ENCODE data around the gene FTO.
"Not testable (repeated sequence)": the region's sequence is repeated elsewhere in the genome, so short reads cannot be mapped to it uniquely, and the experiment has no call there.

FTO gene

DNA sequence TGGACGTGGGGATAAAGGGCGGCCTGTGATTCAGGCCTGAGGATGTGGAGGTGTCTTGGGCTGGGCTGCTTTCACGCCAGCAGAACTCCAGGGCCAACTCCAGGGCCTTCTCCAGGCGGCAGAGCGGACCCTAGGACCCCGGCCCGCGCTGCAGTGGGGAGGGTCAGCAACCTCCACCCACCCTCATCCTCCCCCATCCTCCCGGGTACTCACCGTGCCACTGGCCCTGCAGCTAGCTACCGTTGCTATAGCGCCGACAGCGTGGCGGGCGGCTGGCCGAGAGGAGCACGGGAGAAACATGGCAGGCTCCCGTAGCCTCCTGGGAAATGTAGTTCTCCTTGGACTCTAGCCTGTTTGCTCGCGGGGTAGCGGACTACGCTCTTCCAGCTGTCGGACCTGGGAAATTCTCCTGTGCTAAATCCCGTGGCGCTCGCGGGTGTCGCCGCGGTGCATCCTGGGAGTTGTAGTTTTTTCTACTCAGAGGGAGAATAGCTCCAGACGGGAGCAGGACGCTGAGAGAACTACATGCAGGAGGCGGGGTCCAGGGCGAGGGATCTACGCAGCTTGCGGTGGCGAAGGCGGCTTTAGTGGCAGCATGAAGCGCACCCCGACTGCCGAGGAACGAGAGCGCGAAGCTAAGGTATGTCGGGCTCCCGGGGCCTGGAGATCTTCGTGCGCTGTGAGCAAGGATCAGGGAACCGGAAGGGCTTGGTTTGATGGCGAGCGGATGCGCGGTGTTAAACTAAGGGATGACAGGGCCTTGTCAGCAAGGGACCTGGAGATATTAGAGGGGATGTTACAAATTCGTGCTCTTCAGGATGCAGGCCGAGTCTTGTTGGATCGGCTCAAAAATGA lies at the start of gene FTO, which contains the start of gene RPGRIP1L:
TSS of gene FTO (plus strand) at position 567 of the 855 bp plus-strand sequence.
TSS of gene RPGRIP1L (minus strand) at position 270 of the 855 bp plus-strand sequence. CDS start 3,136 bp downstream, outside the sequence.
- peak; percentile 98 for FAIRE-seq

DNA sequence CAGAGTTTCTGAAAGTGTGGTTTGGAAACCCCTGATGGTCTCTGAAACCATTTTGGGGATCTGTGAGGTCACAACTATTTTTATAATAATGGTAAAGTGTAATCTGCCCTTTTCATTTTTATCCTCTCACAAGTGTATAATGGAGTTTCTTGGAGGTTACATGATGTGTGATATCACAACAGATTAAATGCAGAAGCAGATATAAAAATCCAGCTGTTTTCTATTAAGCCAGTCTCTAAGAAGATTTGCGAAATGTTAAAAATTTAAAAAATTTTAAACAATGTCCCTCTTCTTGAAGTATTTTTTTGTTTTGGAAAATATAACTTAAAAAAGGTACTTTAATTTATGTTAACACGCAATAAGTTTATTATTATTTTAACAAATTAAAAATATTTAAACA lies 49.0 kb upstream of the FTO start:
- peak; percentile 86 for FAIRE-seq

DNA sequence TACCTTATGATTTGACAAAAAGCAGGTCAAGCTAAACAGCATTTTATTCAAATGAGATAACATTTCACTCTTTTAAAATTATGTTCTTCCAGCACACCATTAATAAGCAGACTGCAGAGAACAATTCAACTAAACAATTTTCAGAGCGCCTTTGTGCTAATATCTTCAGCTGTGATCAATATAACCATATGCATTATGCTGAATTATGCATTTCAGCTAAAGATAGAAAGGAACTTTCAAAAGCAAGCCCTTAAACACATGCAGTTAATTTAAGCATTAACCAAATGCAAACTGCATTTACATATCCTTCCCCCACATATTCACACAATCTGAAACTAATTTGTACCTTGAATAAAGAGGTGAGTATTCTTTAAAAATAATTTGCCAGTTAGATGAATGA lies 41.9 kb upstream of the FTO start:
- no peak for FAIRE-seq

DNA sequence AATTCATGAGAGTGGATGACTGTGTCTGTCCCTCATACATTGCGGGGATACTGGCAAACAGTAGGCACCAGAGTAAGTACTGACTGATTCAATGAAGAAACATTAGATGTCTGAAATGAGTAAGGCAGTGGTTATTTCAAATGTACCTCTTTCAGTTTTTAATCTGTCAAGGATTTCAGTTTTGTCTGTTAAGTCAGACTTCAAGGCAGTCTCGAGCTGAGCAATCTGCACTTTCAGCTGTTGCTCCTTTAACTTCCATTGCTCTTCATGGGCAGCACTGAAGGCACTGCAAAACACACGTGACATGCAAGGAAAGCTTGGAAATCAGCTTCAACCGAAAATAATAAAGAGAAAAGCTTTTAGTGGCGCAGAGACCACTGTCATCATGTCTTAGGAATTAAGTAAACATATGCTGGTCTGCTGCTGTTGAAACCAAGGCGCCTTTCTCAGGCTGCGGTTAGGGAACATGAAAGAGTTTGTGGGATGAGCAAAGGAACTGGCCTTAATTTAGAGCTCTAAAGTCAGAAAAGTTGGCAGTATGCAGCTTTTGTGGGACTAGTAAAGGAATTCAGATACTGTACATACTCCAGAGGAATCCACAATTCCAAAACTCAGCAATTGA lies 39.1 kb upstream of the FTO start:
- no peak for FAIRE-seq

DNA sequence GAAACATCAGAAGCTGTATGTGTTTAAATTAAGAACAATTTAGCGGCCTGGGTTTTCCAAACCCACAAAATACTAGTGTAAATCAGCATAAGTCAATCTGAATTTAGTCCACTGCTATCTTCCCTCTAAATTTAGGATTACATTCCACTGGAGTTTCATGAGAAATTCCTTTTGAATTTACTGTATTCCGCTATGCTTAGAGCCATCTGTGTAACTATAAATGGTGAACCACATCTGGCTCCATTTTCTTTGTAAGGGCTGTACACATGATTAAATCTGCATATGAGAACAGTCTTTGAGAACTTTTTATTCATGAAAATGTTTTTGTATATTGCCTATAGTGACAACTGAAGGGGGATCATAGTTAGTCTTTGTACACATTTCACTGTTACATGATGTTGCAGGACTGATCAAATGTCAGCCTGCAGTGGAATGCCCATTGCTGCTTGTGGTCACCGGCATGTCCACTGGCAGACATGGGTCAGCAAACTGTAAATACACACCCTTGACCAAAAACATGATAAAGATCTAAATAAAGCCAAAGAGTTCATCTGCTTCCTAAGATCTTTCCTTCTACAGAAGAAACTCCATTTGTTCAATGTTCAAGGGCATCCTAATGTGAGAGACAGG lies 37.1 kb upstream of the FTO start:
- FAIRE-seq, result no peak

DNA sequence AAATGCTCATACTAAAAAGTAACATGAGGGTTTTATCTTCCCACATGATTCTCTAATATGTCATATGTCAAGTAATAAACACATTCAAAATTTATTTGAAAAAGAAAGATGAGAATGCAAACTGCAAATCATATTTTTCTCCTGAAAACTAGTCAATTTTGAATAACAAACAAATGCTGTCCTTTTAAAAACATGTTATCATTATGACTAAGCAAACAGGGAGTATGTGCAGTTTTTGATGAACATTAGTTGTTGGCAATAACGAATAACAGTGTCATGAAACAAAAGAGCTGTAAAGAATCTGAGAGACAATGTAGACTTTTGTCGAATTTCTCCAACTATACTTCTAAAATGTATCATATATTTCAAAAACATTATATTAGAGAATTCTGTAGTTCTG lies 35.1 kb upstream of the FTO start:
- FAIRE-seq, result no peak

DNA sequence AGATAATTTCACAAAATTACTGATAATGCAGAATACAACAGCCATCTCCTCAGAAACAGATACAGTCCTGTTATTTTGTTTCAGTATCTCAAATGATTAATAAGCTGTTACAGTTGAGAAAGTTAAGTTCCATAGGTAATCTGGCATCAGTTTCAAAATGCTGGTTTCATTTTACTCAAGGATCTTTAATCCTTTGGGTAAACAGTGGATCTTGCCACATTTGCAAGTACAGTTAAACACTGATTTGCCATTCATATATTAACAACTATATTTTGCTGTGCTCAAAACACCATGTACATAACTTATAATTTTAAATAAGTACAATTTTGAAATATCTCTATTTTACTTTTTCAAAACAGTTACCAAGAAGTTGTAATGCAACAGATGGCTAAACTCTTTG lies 31.5 kb upstream of the FTO start:
- FAIRE-seq, result no peak

DNA sequence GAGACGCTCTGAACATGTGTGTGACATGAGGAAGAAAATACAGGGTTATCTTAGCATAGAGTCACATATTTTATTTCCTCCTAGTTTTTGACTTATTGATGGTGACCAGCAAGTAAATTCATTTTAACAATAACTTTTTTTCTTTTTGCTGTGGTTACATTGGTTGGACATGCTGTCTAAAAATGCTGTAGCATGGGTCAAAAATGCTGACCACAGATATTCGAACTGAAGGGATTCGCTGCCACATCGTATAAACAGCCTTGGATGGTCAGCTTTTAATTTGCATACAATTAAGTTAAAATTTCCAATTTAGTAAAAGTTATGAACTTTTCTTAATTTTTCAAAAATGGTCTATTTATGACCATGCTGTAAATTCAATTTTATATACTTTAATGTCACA lies 30.8 kb upstream of the FTO start:
- FAIRE-seq, result no peak

DNA sequence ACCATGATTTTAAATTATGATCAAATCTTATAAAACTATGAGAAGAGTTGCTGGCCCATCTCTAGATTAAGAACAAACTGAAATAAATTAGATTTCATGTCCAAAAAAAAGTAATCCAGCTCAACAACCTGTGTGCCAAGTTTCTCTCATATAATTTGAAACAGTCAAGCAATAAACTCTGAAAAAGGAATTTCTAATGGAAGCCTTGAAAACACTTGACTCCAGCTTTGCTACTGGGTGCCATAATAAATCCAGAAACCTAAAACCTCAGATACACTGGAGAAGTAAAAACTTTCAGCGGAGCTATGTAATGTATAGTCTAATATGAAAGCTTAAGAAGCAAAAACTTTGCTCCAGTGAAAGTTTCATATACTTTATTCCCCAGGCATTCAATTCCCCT lies 25.8 kb upstream of the FTO start:
- no peak for FAIRE-seq

DNA sequence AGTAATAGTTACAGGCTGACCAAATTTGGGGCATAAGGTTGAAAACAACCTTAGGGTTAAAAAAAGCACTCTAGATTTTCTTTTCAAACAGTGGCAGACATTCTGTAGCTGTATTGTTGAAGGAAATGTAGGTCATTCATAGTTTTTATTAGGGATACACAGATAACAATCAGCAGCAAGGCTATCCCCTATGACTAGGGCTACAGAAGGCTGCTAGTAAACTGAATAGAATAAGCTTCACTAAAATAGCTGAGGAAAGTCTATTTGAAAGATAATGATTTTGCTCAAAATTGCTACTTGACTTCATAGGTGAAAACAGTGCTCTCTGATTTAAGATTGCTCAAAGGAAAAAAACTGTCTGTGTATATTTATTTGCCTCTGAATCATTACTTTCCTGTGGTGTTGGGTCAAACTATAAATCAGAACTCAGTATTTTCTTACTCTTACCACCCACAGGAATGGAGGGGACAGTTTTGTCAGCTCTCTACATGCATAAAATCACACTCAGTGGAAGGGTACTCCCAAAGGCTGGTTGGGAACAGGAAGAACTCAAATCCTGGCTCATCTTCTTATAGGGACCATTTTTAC lies 25.1 kb upstream of the FTO start:
- no peak for FAIRE-seq

DNA sequence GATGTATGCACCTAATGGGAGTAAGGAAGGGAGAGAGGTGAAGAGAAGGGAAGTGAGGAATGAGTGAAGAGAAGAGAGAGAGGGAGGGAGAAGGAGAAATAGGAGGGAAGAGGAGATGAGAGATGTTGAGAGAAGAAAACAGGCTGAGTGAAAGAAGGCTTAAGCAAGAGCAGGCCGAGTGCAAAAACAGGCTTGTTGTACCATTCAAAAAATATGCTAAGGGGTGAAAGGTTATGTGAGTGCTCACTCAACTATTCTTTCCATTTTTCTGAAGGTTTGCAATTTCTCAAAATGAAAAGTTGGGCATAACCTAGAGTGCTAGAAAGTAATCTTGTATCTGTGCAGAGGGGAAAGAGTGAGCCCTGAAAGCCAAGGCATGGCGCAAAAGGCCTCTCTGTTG lies 23.2 kb upstream of the FTO start:
- FAIRE-seq, result no peak

DNA sequence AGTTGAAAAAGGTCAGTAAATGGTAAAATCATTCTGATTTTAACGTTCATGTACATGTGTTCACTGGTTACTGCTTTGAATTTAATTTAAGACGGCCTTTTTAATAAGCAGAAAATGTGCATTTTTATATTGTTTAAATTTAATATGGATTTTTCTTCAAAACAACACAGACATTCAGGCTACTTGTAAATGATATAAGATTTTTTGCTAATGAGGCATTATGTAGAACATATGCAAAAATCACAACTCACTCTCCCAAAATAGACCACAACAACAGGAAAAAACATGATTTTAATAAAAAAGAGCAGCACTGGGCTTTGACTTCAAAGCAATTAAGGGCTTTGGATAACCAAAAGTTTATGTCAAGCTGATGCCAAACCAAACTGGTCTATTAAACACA lies 22.6 kb upstream of the FTO start:
- no peak for FAIRE-seq

DNA sequence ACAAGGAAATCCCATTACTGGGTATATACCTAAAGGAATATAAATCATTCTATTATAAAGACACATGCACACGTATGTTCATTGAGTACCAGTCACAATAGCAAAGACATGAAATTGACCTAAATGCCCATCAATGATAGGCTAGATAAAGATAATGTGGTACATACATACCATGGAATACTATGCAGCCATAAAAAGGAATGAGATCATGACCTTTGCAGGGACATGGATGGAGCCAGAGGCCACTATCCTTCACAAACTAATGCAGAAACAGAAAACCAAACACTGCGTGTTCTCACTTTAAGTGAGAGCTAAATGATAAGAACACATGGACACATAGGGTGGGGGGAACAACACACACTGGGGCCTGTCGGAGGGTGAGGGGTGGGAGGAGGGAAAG lies 18.6 kb upstream of the FTO start:
- FAIRE-seq, result not testable (repeated sequence)

DNA sequence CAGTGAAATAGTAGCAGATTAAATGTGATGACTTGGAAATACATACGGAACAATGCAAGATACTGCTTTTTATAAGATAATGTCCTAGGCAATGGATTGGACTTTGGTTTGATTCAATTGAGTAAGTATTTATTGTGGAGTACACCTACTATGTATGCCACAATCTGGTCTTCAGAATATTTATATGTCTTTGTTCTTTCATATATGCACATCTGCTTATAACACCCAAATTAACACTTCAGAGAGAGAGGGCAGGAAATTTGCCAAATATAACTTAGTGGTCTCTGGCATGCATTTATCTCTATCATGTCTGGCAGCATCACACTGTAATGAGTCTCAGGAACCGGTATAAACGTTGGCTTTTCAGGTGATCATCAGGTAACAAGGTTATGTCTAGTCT lies 17.2 kb upstream of the FTO start:
- no peak for FAIRE-seq

DNA sequence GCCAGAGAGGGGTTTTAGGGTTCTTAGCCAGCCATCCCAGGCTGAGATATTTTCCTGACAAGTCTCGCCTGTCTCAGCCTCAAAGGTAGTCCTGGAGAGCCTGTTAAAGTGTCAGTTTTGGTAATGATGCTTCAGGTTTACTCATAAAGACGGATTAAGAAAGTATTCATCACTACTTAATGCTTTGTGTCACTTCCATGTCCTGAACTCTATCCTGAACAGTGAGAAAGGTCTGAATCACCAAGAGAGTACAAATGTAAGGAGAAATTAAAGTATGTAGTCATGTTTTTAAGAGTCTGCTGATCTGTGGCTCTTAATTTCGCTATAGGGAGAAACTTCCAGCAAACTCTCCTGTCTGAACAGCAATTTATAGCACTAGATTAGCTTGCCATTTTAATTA lies 14.3 kb upstream of the FTO start:
- FAIRE-seq, result no peak

DNA sequence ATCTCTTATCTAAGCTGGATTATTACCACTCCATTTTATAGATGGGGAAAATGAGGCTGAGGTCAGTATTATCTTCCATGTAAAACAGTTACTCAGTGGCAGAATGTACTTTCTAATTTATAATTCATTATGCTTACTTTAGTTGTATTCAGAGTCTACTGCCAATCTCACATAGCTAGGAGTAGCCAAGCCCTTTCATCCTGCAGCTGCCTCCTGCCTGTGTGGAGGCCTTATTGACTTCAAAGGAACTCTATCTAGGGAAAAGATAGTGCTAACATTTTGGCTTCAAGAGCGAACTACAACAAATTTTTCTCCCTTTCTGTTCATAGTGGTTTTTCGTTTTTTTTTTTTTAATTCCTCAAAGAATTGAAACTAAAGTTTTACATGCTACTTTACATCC lies 13.2 kb upstream of the FTO start:
- no peak for FAIRE-seq

DNA sequence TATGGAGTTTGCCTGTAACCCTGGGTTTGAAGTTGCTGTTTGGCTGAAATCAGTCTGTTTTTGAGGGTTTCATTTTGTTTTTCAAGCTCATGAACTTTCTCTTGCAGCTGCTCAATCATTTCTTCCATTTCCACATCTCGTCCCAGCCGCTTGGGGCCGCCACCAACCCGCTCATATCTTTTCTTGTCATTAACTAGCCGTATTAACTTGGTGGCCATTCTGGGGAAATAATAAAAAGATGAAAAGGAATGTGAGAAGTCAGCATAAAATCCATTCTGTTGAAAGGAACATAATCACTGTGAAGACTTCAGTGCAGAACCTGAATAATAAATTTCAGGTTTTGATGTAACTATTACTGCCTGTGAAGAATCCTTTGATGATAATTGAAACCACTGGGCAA lies 11.8 kb upstream of the FTO start:
- FAIRE-seq, result no peak

DNA sequence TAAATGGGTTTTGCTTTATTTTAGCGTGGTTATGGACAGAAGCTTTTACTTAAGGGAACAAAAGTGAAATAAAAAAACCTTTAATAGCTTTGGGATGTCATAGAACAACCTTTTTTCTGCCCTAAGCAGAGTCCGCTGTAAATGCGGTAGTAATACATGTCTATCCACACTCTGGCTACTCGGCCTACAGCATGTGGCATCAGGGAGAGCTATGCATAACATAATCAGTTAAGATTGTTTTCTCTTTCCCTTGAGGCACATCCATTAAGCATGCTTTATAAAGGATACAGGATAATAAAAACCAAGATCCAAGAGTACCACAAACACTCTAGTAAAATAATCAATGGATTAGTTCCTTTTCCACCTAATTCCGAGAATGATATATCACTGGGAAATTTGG lies 10.6 kb upstream of the FTO start:
- no peak for FAIRE-seq

DNA sequence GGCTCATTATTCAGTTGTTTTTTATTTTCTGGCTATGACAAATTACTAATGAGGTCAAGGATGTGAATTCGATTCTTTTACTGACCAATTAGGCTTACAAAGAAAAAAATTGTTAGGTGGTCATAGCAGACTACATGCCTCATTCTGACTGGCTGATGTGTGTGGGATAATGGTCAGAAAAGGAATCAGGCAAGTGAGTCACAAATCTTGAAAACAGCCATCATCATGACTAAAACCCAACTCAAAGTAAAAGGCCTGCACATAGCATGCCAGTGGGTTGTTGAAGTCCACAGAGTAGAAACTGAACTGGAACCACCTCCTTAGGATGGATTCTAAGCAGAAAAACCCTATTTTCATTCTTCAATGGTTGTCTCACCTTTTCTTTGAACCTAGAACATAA lies 8.9 kb upstream of the FTO start:
- no peak for FAIRE-seq

DNA sequence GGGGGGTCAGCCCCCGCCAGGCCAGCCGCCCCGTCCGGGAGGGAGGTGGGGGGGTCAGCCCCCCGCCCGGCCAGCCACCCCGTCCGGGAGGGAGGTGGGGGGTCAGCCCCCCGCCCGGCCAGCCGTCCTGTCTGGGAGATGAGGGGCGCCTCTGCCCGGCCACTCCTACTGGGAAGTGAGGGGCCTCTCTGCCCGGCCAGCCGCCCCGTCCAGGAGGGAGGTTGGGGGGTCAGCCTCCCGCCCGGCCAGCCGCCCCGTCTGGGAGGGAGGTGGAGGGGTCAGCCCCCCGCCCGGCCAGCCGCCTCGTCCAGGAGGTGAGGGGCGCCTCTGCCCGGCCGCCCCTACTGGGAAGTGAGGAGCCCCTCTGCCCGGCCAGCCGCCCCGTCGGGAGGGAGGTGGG lies 5.7 kb upstream of the FTO start:
- FAIRE-seq, result not testable (repeated sequence)

DNA sequence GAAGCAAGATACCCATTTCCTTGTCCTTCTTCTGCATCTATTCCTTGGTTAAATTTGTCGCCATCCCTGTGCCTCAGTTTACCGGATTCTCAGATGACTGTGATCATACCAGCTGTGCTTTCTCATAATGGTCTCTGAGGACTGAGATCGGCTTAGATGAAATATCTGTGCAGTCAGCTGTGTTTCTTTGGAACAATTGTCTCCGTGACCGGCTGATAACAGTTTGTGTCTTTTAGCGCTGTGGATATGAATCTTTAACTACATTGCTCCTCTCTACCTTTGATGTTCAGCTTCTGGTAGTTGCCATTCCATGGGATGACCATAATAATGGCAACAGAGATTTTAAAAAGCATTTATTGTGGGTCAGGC lies 473 bp downstream of the FTO start:
- FAIRE-seq, result no peak

DNA sequence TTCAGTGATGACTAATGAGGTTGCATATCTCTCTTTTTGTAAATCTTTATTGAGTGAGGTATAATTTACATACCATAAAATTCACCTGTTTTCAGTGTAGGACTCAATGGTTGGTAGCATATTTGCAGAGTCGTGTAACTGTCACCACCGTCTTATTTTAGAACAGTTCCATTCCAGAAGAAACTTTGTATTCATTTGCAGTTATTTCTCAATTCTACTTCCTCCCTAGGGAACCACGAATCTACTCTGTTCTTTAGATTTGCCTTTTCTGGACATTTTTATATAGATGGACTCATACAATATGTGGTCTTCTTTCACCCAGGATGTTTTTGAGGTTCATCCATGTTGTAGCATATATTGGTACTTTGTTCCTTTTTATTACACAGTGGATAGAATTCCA lies 3.7 kb downstream of the FTO start:
- FAIRE-seq, result no peak

DNA sequence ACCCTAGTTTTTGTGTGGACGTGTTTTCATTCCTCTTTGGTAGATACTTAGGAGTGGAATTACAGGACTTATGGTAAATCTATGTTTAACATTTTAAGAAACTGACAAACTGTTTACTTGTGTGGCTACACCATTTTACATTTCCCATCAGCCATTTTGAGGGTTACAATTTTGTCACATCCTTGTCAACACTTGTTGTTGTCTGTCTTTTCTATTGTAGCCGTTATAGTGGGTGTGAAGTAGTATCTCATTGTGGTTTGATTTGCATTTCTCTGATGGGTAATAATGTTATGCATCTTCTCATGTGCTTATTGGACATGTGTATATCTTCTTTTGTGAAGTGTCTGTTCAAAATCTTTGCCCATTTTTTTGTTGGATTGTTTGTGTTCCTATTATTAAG lies 4.5 kb downstream of the FTO start:
- FAIRE-seq, result no peak

DNA sequence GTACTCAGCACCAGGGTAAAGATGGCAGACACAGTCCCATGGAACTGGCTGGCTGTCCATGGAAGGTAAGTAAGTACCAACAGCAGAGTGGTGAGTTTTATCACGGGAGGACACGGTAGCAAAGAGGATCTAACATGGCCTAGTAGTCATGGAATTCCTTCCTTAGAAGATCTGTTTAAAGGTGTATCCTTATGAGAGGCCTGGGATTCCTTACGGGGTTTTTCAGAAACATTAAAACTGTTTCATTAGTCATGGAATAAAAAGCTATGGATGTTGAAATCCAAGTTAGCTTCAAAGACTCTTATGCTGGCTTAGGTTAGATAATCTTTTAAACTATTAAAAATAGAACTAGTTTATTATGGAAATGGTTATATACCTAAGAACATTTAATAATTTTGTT lies 7.4 kb downstream of the FTO start:
- no peak for FAIRE-seq
